ENCODE results near the gene TMEM254.

- TF ChIP-seq CTCF (IDR thresholded peaks at IDR 0.05), result no peak
- no peak for TF ChIP-seq POLR2A (IDR thresholded peaks at IDR 0.05)
Measured at GRCh38 chr10:80075781-80076180, 2.7 kb upstream of the TMEM254 start.
